ENCODE results near the gene DDX24.

Gene DDX24

GRCh38 chr14:94026173-94026888, 54.7 kb downstream of the DDX24 start, which contains the start of gene OTUB2:
OTUB2 (plus strand) TSS chr14:94026340; CDS start chr14:94026538, 198 bp downstream.
- TF ChIP-seq CTCF (IDR thresholded peaks at IDR 0.05), result no peak

DNA sequence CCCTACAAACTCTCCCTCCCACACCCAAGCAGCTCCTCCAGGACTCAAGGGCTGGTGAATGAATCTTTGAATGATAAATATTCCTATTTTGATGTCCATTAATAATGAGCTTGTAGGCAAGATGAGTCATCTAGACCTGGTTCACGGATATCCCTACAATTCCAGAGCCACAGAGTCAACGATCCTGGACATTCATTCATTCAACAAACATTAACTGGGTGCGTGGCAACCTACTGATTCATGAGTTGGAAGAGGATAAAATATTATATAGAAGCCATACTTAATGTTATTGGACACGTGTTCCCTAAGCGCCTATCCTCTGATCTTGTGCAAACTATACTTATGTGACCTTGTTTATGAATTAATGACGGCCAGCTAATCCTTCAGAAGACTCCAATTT, 55.3 kb downstream of the DDX24 start:
- no peak for TF ChIP-seq CTCF (IDR thresholded peaks at IDR 0.05)

DNA sequence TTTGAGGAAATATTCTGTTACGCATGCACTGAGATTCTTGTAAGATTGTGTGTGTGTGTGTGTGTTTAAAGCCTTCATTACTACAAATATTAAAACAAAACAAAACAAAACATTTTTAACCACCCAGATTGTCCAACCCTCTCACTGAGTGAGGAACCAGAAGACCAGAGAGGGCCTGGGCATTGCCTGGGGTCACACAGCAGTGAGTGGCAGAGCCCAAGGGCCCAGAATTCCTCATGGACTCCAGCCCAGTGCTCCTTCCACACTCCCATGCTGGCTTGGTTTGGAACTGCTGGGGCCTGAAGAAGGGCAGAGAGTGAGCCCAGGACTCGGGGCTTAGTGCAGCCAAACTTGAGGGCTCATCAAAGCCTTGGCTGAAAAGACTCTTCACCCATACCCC, 56.5 kb downstream of the DDX24 start:
- TF ChIP-seq CTCF (IDR thresholded peaks at IDR 0.05), result no peak

GRCh38 chr14:94022532-94023411, 58.2 kb downstream of the DDX24 start:
- TF ChIP-seq CTCF (IDR thresholded peaks at IDR 0.05), result no peak

- no peak for TF ChIP-seq CTCF (IDR thresholded peaks at IDR 0.05)
Observed at GRCh38 chr14:94021416-94022157, 59.4 kb downstream of the DDX24 start.

- TF ChIP-seq CTCF (IDR thresholded peaks at IDR 0.05), result no peak
Observed at GRCh38 chr14:94021001-94021400, 60.0 kb downstream of the DDX24 start.

- no peak for TF ChIP-seq CTCF (IDR thresholded peaks at IDR 0.05)
Observed at GRCh38 chr14:94020267-94020666, 60.7 kb downstream of the DDX24 start.

Measured in LNCAP (cell line).